SK-N-SH treated with all-trans-retinoic acid at 6 μM for 48 hours (cell line): ENCODE data around the gene FHOD3.

ENCODE experiments used
- ATAC-seq: fragments of 200-7000 bp; cut with Tn5 transposase; 3 replicates; pipeline ENCODE4 v1.9.1; 2020; ENCODE audit warnings: mild to moderate bottlenecking, moderate library complexity
- ARNTL ChIP-seq: fragments of 450-650 bp; formaldehyde crosslinking; IDR thresholded peaks from 2 replicates; pipeline ENCODE4 v1.5.0; 2020; ENCODE audit warnings: low read depth, mild to moderate bottlenecking, moderate library complexity, borderline replicate concordance
- CSDC2 ChIP-seq: fragments of 250-450 bp; sonication (Bioruptor Pico); IDR thresholded peaks from 2 replicates; pipeline ENCODE4 v1.5.0; 2020; ENCODE audit warnings: mild to moderate bottlenecking, moderate library complexity
- CSRNP3 ChIP-seq: fragments of 250-450 bp; sonication (Bioruptor Pico); IDR thresholded peaks from 2 replicates; pipeline ENCODE4 v1.5.1; 2021; ENCODE audit warnings: mild to moderate bottlenecking, moderate library complexity
- ESRRG ChIP-seq: fragments of 250-450 bp; sonication (Bioruptor Pico); IDR thresholded peaks from 2 replicates; pipeline ENCODE4 v1.6.1; 2021; ENCODE audit warnings: mild to moderate bottlenecking
- OSR1 ChIP-seq: fragments of 250-450 bp; sonication (Bioruptor Pico); IDR thresholded peaks from 2 replicates; pipeline ENCODE4 v1.8.0; 2022; ENCODE audit warnings: moderate library complexity, mild to moderate bottlenecking, inconsistent platforms
- PPARA ChIP-seq: fragments of 250-450 bp; sonication (Bioruptor Pico); IDR thresholded peaks from 2 replicates; pipeline ENCODE4 v1.5.0; 2020; ENCODE audit warnings: mild to moderate bottlenecking, borderline replicate concordance
- SNAI2 ChIP-seq: fragments of 250-450 bp; sonication (Bioruptor Pico); IDR thresholded peaks from 2 replicates; pipeline ENCODE4 v1.5.0; 2020; ENCODE audit warnings: mild to moderate bottlenecking, moderate library complexity
- TOX ChIP-seq: fragments of 250-450 bp; sonication (Bioruptor Pico); IDR thresholded peaks from 2 replicates; pipeline ENCODE4 v1.8.0; 2021; ENCODE audit warnings: mild to moderate bottlenecking, moderate library complexity, borderline replicate concordance
- TSHZ2 ChIP-seq: fragments of 250-450 bp; sonication (Bioruptor Pico); IDR thresholded peaks from 2 replicates; pipeline ENCODE4 v1.5.0; 2020; ENCODE audit warnings: mild to moderate bottlenecking, moderate library complexity
- ZC3H10 ChIP-seq: fragments of 250-450 bp; sonication (Bioruptor Pico); IDR thresholded peaks from 2 replicates; pipeline ENCODE4 v1.5.1; 2021; ENCODE audit warnings: mild to moderate bottlenecking, moderate library complexity
- TF ChIP-seq, protein P1 (sequence below): fragments of 250-450 bp; sonication (Bioruptor Pico); IDR thresholded peaks from 2 replicates; pipeline ENCODE4 v1.8.0; 2020; ENCODE audit warnings: mild to moderate bottlenecking, moderate library complexity, borderline replicate concordance
- TF ChIP-seq, protein P2 (sequence below): fragments of 250-450 bp; sonication (Bioruptor Pico); IDR thresholded peaks from 2 replicates; pipeline ENCODE4 v1.5.1; 2020; ENCODE audit warnings: low read depth, mild to moderate bottlenecking, moderate library complexity

Gene FHOD3

DNA sequence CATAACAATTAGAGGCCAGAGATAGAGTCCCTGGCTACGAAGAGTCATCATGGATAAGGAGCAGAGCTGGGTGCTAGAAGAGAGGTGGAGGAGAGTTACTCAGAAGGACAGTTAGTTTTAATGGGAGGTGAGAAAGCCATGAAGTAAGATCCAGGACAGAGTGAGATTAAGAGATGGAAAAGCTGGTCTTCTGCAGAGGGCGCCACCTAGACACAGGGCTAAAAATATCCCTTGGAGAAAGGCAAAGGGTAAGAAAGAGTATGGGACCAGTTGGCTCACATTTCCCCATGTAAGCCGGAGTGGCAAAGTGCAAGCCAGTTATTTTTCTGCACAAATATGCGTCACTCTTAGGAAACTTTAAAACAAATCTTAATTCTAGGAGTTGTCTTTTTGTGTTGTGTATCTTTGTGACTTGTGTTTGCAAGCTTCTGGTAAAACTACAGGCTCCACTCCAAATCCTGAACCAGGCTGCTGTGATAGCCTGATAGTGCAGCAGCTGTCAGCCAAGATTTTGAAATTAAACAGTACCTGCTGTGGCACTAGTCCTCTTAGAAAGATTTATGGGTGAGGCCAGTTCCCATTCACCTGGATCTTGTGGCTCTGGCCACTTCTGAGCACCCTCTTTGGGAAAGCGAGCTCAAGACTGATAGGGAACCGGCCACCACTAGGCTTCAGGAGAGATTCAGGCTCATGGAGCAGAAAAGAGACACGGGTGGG lies 327.1 kb downstream of the FHOD3 start (continued):
- TF ChIP-seq TSHZ2 (CRISPR knock-in tag) (no peak), PPARA (no peak)

GRCh38 chr18:36625386-36625785 lies 327.9 kb downstream of the FHOD3 start:
- TF ChIP-seq OSR1: no peak
- no peak for TF ChIP-seq TSHZ2 (CRISPR knock-in tag)
- TF ChIP-seq TOX (CRISPR knock-in tag): no peak
- TF ChIP-seq CSDC2: no peak
- TF ChIP-seq, protein P1, sequence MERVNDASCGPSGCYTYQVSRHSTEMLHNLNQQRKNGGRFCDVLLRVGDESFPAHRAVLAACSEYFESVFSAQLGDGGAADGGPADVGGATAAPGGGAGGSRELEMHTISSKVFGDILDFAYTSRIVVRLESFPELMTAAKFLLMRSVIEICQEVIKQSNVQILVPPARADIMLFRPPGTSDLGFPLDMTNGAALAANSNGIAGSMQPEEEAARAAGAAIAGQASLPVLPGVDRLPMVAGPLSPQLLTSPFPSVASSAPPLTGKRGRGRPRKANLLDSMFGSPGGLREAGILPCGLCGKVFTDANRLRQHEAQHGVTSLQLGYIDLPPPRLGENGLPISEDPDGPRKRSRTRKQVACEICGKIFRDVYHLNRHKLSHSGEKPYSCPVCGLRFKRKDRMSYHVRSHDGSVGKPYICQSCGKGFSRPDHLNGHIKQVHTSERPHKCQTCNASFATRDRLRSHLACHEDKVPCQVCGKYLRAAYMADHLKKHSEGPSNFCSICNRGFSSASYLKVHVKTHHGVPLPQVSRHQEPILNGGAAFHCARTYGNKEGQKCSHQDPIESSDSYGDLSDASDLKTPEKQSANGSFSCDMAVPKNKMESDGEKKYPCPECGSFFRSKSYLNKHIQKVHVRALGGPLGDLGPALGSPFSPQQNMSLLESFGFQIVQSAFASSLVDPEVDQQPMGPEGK (CRISPR knock-in tag): no peak
- TF ChIP-seq ZC3H10 (CRISPR knock-in tag): no peak
- no peak for TF ChIP-seq CSRNP3
- no peak for ATAC-seq

DNA sequence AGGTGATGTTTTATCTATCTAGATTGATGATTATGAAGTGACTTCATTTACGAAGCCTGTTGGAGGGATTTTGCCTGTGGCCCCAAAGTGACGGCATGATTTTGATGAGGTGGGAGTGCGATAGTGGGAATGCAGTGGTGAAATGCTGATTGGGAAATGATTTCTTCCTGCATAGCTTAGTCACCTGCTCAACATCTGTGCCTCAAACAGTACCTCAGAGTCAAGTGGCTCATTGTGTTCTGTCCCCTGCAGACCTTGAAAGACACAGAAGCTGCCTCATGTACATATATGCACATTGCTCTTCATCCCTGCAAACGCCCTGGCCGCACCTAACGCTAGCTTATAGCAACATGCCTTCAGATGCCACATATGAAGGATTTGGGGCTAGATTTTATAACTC lies 330.1 kb downstream of the FHOD3 start:
- no peak for ATAC-seq
- TF ChIP-seq, protein P2, sequence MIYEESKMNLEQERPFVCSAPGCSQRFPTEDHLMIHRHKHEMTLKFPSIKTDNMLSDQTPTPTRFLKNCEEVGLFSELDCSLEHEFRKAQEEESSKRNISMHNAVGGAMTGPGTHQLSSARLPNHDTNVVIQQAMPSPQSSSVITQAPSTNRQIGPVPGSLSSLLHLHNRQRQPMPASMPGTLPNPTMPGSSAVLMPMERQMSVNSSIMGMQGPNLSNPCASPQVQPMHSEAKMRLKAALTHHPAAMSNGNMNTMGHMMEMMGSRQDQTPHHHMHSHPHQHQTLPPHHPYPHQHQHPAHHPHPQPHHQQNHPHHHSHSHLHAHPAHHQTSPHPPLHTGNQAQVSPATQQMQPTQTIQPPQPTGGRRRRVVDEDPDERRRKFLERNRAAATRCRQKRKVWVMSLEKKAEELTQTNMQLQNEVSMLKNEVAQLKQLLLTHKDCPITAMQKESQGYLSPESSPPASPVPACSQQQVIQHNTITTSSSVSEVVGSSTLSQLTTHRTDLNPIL (CRISPR knock-in tag): no peak

DNA sequence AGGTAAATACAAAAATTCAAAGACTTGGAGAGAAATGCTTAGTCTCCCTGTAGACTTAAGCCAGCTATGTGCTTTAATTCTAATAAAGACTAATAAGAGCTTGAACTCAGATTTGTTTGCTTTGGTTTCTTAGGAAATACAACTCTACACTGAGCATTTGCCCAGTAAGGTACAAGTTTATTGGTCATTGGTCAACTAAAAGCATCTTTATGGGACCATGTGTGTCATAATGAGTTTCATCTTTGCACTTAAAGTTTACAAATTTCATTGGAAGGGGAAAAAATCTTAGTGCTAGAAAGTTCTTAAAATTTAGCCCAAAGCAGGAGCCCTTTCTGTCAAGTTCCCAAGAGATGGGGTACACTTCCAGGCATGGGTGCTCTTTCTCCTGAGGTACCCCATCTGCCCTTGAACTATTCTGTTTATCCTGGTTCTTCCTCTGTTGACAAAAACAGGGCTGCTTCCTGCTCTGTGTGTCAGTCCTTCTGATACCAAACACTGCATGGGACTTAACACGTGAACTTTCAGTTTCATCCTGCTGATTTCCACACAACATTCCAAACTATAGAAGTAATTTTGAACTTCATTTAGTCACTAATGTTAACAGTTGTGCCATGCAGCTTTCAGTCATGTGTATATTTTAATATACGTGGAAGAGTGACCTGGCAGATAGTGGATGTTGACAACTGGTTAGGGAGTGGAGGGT lies 331.1 kb downstream of the FHOD3 start:
- no peak for ATAC-seq

More for the DNA sequence above, 331.1 kb downstream of the FHOD3 start:
- TF ChIP-seq, protein P2 (CRISPR knock-in tag): no peak
- TF ChIP-seq ARNTL (CRISPR knock-in tag) (no peak), PPARA (no peak), OSR1 (no peak), SNAI2 (CRISPR knock-in tag) (no peak), ESRRG (no peak)
